Measurements from ENCODE around the gene FREM2.

GRCh38 chr13:38921081-38921480, 234.2 kb downstream of the FREM2 start:
- TF ChIP-seq CTCF (IDR thresholded peaks at IDR 0.05; ENCODE audit: extremely low read depth in 1 of 2, insufficient read depth in 1 of 2, low read depth in 1 of 2, low read length in 2 of 2) = no peak
- TF ChIP-seq POLR2A (IDR thresholded peaks at IDR 0.05; ENCODE audit: low read depth, low read length) = no peak
- TF ChIP-seq FOS (IDR thresholded peaks at IDR 0.05; ENCODE audit: borderline replicate concordance, insufficient read depth, low read length) = no peak
- no peak for TF ChIP-seq POLR2AphosphoS5 (IDR thresholded peaks at IDR 0.05; ENCODE audit: insufficient read depth, low read depth, low read length)
- TF ChIP-seq GATA2 (IDR thresholded peaks at IDR 0.05; ENCODE audit: insufficient read depth, insufficient read length, low read depth, low read length) = no peak
- TF ChIP-seq JUN (IDR thresholded peaks at IDR 0.05; ENCODE audit: borderline replicate concordance, insufficient read depth, insufficient read length, low read depth) = no peak

Measured in endothelial cell of umbilical vein (primary cell).